ENCODE results near the gene PDXK.

The PDXK gene

GRCh38 chr21:43689556-43690337, 29.2 kb upstream of the PDXK start:
- Histone ChIP-seq H3K18ac (ENCODE audit: low read depth in 1 of 2, low read length in 2 of 2) (no peak overlapping the region), H2AFZ (ENCODE audit: low read depth, low read length) (no peak overlapping the region), H3K4me3 (ENCODE audit: insufficient read depth in 1 of 2, low read depth in 1 of 2, low read length in 2 of 2) (no peak overlapping the region), H4K8ac (ENCODE audit: low read length) (no peak overlapping the region), H3K27ac (ENCODE audit: low read length, poor library complexity, severe bottlenecking) (no peak overlapping the region), H3K27me3 (ENCODE audit: control insufficient read depth in 1 of 2, insufficient read depth in 1 of 2, low read length in 2 of 2) (no peaks in the 10 kb centered on the region), H2AK5ac (ENCODE audit: low read length, severe bottlenecking) (no peak overlapping the region), H4K91ac (ENCODE audit: low read length) (no peak overlapping the region), H3K9ac (ENCODE audit: low read length) (no peak overlapping the region), H2BK15ac (ENCODE audit: low read depth, poor library complexity, severe bottlenecking) (no peak overlapping the region), H3K36me3 (ENCODE audit: control insufficient read depth in 1 of 2, insufficient read depth in 2 of 2, low read depth in 1 of 2, low read length in 2 of 2) (peaks cover 90 to 97% of the 10 kb centered on the region in 2 experiments), H3K14ac (ENCODE audit: low read length in 2 of 2) (no peak overlapping the region), H2BK120ac (ENCODE audit: low read depth, low read length) (no peak overlapping the region), H2BK5ac (ENCODE audit: low read depth, low read length, poor library complexity, severe bottlenecking) (no peak overlapping the region), H3K4me1 (ENCODE audit: control insufficient read depth, insufficient read depth, low read depth, low read length) (no peaks in the 10 kb centered on the region), H3K4me2 (ENCODE audit: low read length, poor library complexity, severe bottlenecking) (no peak overlapping the region), H3K23ac (ENCODE audit: low read length in 2 of 2) (no peak overlapping the region), H3K4ac (ENCODE audit: low read depth in 1 of 2, low read length in 2 of 2) (no peak overlapping the region), H2BK12ac (ENCODE audit: low read length in 2 of 2) (no peak overlapping the region), H3K9me3 (ENCODE audit: control insufficient read depth, low read length) (no peaks in the 10 kb centered on the region), H3K79me1 (replicated peaks; ENCODE audit: low read length, poor library complexity, severe bottlenecking) (peaks cover 13% of the 10 kb centered on the region)
- 97% methylated on average over 32 of the region's 32 CpGs for WGBS
- no peak for DNase-seq

- H3K18ac ChIP-seq (ENCODE audit: low read depth in 1 of 2, low read length in 2 of 2) = no peak overlapping the region
- WGBS = 97% methylated on average over 7 of the region's 7 CpGs
- H2BK120ac ChIP-seq (ENCODE audit: low read depth, low read length) = no peak overlapping the region
- H3K4me1 ChIP-seq (ENCODE audit: control insufficient read depth, insufficient read depth, low read depth, low read length) = no peaks in the 10 kb centered on the region
- H4K91ac ChIP-seq (ENCODE audit: low read length) = no peak overlapping the region
- no peak overlapping the region for H2AFZ ChIP-seq (ENCODE audit: low read depth, low read length)
- no peak overlapping the region for H2BK12ac ChIP-seq (ENCODE audit: low read length in 2 of 2)
- H3K14ac ChIP-seq (ENCODE audit: low read length in 2 of 2) = no peak overlapping the region
- H3K4me2 ChIP-seq (ENCODE audit: low read length, poor library complexity, severe bottlenecking) = no peak overlapping the region
- no peak overlapping the region for H4K8ac ChIP-seq (ENCODE audit: low read length)
- H3K27ac ChIP-seq (ENCODE audit: low read length, poor library complexity, severe bottlenecking) = no peak overlapping the region
- DNase-seq = no peak
- no peak overlapping the region for H3K9ac ChIP-seq (ENCODE audit: low read length)
- H3K4ac ChIP-seq (ENCODE audit: low read depth in 1 of 2, low read length in 2 of 2) = no peak overlapping the region
- H3K4me3 ChIP-seq (ENCODE audit: insufficient read depth in 1 of 2, low read depth in 1 of 2, low read length in 2 of 2) = no peak overlapping the region
- H2AK5ac ChIP-seq (ENCODE audit: low read length, severe bottlenecking) = no peak overlapping the region
- H3K23ac ChIP-seq (ENCODE audit: low read length in 2 of 2) = no peak overlapping the region
- no peak overlapping the region for H2BK5ac ChIP-seq (ENCODE audit: low read depth, low read length, poor library complexity, severe bottlenecking)
- peaks cover 13% of the 10 kb centered on the region for H3K79me1 ChIP-seq (replicated peaks; ENCODE audit: low read length, poor library complexity, severe bottlenecking)
- no peak overlapping the region for H2BK15ac ChIP-seq (ENCODE audit: low read depth, poor library complexity, severe bottlenecking)
- no peaks in the 10 kb centered on the region for H3K27me3 ChIP-seq (ENCODE audit: control insufficient read depth in 1 of 2, insufficient read depth in 1 of 2, low read length in 2 of 2)
- H3K36me3 ChIP-seq (ENCODE audit: control insufficient read depth in 1 of 2, insufficient read depth in 2 of 2, low read depth in 1 of 2, low read length in 2 of 2) = peaks cover 85 to 97% of the 10 kb centered on the region in 2 experiments
- H3K9me3 ChIP-seq (ENCODE audit: control insufficient read depth, low read length) = no peaks in the 10 kb centered on the region
Measured at GRCh38 chr21:43690346-43690745, 28.6 kb upstream of the PDXK start.

GRCh38 chr21:43691086-43691795, 27.7 kb upstream of the PDXK start:
- no peaks in the 10 kb centered on the region for H3K27me3 ChIP-seq (ENCODE audit: control insufficient read depth in 1 of 2, insufficient read depth in 1 of 2, low read length in 2 of 2)
- H2BK5ac ChIP-seq (ENCODE audit: low read depth, low read length, poor library complexity, severe bottlenecking) = no peak overlapping the region
- H3K4me2 ChIP-seq (ENCODE audit: low read length, poor library complexity, severe bottlenecking) = no peak overlapping the region
- H2BK12ac ChIP-seq (ENCODE audit: low read length in 2 of 2) = no peak overlapping the region
- H3K9ac ChIP-seq (ENCODE audit: low read length) = no peak overlapping the region
- no peak overlapping the region for H3K14ac ChIP-seq (ENCODE audit: low read length in 2 of 2)
- no peak overlapping the region for H2AFZ ChIP-seq (ENCODE audit: low read depth, low read length)
- no peak overlapping the region for H3K23ac ChIP-seq (ENCODE audit: low read length in 2 of 2)
- no peak overlapping the region for H3K27ac ChIP-seq (ENCODE audit: low read length, poor library complexity, severe bottlenecking)
- no peak for DNase-seq
- H2BK15ac ChIP-seq (ENCODE audit: low read depth, poor library complexity, severe bottlenecking) = no peak overlapping the region
- H2BK120ac ChIP-seq (ENCODE audit: low read depth, low read length) = no peak overlapping the region
- no peak overlapping the region for H3K4me3 ChIP-seq (ENCODE audit: insufficient read depth in 1 of 2, low read depth in 1 of 2, low read length in 2 of 2)
- H3K36me3 ChIP-seq (ENCODE audit: control insufficient read depth in 1 of 2, insufficient read depth in 2 of 2, low read depth in 1 of 2, low read length in 2 of 2) = peaks cover 80 to 97% of the 10 kb centered on the region in 2 experiments
- no peak overlapping the region for H4K8ac ChIP-seq (ENCODE audit: low read length)
- peaks cover 2% of the 10 kb centered on the region for H3K4me1 ChIP-seq (ENCODE audit: control insufficient read depth, insufficient read depth, low read depth, low read length)
- H3K4ac ChIP-seq (ENCODE audit: low read depth in 1 of 2, low read length in 2 of 2) = no peak overlapping the region
- H3K18ac ChIP-seq (ENCODE audit: low read depth in 1 of 2, low read length in 2 of 2) = no peak overlapping the region
- no peaks in the 10 kb centered on the region for H3K9me3 ChIP-seq (ENCODE audit: control insufficient read depth, low read length)
- H2AK5ac ChIP-seq (ENCODE audit: low read length, severe bottlenecking) = no peak overlapping the region
- no peak overlapping the region for H4K91ac ChIP-seq (ENCODE audit: low read length)
- 97% methylated on average over 25 of the region's 25 CpGs for WGBS
- peaks cover 14% of the 10 kb centered on the region for H3K79me1 ChIP-seq (replicated peaks; ENCODE audit: low read length, poor library complexity, severe bottlenecking)

GRCh38 chr21:43691801-43692200, 27.1 kb upstream of the PDXK start:
- peaks cover 17% of the 10 kb centered on the region for H3K79me1 ChIP-seq (replicated peaks; ENCODE audit: low read length, poor library complexity, severe bottlenecking)
- H3K4me3 ChIP-seq (ENCODE audit: insufficient read depth in 1 of 2, low read depth in 1 of 2, low read length in 2 of 2) = no peak overlapping the region
- H4K8ac ChIP-seq (ENCODE audit: low read length) = no peak overlapping the region
- peaks cover 2% of the 10 kb centered on the region for H3K4me1 ChIP-seq (ENCODE audit: control insufficient read depth, insufficient read depth, low read depth, low read length)
- H3K27me3 ChIP-seq (ENCODE audit: control insufficient read depth in 1 of 2, insufficient read depth in 1 of 2, low read length in 2 of 2) = no peaks in the 10 kb centered on the region
- H2BK12ac ChIP-seq (ENCODE audit: low read length in 2 of 2) = no peak overlapping the region
- WGBS = 96% methylated on average over 10 of the region's 10 CpGs
- no peak overlapping the region for H2AFZ ChIP-seq (ENCODE audit: low read depth, low read length)
- H3K4me2 ChIP-seq (ENCODE audit: low read length, poor library complexity, severe bottlenecking) = no peak overlapping the region
- H2BK15ac ChIP-seq (ENCODE audit: low read depth, poor library complexity, severe bottlenecking) = no peak overlapping the region
- H4K91ac ChIP-seq (ENCODE audit: low read length) = no peak overlapping the region
- H3K14ac ChIP-seq (ENCODE audit: low read length in 2 of 2) = no peak overlapping the region
- no peak overlapping the region for H3K9ac ChIP-seq (ENCODE audit: low read length)
- DNase-seq = no peak
- no peak overlapping the region for H3K18ac ChIP-seq (ENCODE audit: low read depth in 1 of 2, low read length in 2 of 2)
- H2BK120ac ChIP-seq (ENCODE audit: low read depth, low read length) = no peak overlapping the region
- H3K4ac ChIP-seq (ENCODE audit: low read depth in 1 of 2, low read length in 2 of 2) = no peak overlapping the region
- H3K27ac ChIP-seq (ENCODE audit: low read length, poor library complexity, severe bottlenecking) = no peak overlapping the region
- no peak overlapping the region for H2BK5ac ChIP-seq (ENCODE audit: low read depth, low read length, poor library complexity, severe bottlenecking)
- no peaks in the 10 kb centered on the region for H3K9me3 ChIP-seq (ENCODE audit: control insufficient read depth, low read length)
- no peak overlapping the region for H3K23ac ChIP-seq (ENCODE audit: low read length in 2 of 2)
- peaks cover 80 to 95% of the 10 kb centered on the region in 2 experiments for H3K36me3 ChIP-seq (ENCODE audit: control insufficient read depth in 1 of 2, insufficient read depth in 2 of 2, low read depth in 1 of 2, low read length in 2 of 2)
- no peak overlapping the region for H2AK5ac ChIP-seq (ENCODE audit: low read length, severe bottlenecking)
